Stimulated activated CD4-positive, alpha-beta T cell treated with anti-CD3 and anti-CD28 coated beads, Interleukin-4, amount 100 ng/mL, for 48 hours (primary cell): ENCODE measurements around the gene CD1D.
A peak's percentile ranks its signal among the peaks of the same experiment; 100 is the strongest.
"Not testable (repeated sequence)": the region's sequence is repeated elsewhere in the genome, so short reads cannot be mapped to it uniquely, and the experiment has no call there.

ENCODE experiments used
- DNase-seq, 2 donors: peaks; one replicate each; pipeline ENCODE4 v3.0.0-alpha.2; 2020; ENCODE audit warnings: low read depth in 2 of 2

Gene CD1D

DNA sequence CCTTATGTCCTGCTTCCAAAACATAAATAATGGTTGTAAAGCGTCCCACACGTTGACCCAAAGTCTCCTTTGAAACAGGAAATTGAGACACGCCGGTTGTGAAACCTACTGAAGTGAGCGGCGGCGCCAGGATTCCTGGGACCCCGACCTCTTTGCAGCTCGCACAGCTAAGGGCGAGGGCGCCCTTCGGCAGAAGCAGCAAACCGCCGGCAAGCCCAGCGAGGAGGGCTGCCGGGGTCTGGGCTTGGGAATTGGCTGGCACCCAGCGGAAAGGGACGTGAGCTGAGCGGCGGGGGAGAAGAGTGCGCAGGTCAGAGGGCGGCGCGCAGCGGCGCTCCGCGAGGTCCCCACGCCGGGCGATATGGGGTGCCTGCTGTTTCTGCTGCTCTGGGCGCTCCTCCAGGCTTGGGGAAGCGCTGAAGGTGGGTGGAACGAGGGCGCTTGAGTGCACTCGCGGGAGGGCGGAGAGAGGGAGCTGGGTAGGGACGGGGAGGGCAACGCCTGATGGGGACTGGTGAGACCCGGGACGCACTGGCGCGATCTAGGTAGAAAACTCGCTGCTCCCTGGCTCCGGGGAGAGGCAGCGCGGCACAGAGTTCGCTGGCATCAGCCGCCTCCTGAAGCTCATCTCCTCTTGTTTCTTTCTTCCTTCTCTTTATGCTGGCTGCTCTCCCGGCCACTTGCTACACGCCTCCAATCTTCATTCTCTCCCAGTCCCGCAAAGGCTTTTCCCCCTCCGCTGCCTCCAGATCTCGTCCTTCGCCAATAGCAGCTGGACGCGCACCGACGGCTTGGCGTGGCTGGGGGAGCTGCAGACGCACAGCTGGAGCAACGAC is at the start of gene CD1D:
TSS of gene CD1D (plus strand) at position 155 of the 836 bp plus-strand sequence. CDS start at position 362, 207 bp downstream.
- no peak for DNase-seq

DNA sequence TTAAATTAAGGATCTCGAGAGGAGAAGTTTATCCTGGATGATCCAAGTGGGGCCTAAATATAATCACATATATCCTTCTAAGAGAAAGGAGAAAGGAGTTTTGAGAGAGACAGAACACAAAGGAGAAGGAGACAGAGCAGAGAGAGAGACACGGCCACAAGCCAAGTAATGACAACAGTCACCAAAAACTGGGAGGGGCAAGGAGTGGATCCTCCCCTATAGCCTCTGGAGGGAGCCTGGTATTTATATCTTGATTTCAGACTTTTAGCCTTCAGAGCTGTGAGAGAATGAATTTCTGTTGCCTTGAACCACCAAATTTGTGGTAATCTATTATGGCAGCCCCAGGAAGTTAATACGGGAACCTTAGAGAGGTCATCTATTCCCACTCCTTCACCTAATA is 49.5 kb upstream of the CD1D start:
- no peak for DNase-seq

DNA sequence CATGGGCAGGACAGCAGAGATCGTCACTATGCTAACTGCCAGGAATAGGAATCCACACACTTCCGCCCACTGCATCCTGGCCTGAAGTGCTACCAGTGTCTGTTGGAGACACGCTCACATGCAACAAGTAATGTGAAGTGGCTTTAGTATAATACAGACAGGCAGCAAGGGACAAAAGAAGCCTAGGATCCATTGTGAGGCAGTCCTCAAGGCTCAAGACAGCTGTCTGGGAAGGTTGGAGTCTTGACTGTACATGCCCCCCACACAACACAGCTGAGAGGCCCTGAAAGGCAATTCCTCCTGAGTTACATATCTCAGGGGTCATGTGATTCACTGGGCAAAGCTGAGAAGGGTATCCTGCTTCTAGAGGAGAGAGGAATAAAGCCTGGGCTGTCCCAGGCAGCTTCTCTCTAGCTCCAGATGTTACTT is 39.9 kb upstream of the CD1D start:
- DNase-seq, result no peak

- no peak for DNase-seq
Observed at GRCh38 chr1:158145173-158145719, 35.4 kb upstream of the CD1D start.

DNA sequence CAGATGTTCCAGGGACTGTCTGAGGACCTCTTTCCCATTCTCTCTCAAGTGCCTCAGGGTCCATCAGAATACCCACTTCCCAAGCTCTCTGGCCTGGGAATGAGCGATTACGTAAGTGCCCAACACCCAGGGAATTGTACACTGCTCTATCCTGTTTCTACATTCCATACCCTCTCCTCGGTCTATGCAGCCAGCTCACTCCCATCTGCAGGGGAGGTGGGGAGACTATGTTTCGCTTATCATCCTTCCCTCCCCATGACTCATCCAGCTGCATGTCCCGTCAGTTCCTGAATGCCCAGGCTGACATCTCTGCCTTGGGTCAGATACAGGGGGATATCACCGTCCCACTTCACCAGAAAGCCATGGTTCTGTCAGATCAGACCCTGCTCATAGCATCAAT is 34.5 kb upstream of the CD1D start:
- no peak for DNase-seq

DNA sequence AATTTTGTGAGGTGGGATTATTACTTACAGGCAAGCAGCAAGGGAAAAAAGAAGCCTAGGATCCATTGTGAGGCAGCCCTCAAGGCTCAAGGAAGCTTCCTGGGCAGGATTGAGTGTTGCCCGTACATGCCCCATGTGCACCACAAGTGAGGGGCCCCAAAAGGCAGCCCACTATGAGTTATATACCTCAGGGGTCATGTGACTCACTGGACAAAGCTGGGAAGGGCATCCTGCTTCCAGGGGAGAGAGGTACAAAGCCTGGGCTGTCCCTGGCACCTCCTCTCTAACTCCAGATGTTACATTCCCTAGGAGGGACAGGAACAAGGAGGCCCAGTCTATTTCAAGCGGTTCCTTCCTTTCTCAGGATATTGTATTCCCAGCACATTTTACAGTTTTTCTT is 34.0 kb upstream of the CD1D start:
- no peak for DNase-seq

DNA sequence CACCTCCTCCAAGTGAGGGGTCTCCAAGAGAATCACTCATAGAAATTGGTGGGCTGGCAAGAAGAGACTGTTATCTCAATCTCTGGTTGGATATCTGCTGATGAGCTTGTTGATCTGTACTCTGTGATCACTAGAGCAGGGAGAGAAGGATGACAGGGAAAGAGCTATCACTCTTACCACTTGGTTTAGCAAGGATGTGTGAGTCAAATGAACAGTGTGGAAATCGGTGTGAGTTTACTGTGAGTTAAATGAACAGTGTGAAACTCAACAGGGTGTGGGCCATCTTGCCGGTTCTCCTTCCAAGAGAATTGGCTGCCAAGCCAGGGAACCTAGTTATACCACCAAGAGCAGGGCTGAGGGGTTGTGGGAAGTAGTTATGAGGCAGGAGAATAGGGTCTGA is 33.3 kb upstream of the CD1D start:
- no peak for DNase-seq

GRCh38 chr1:158147869-158148268 is 32.8 kb upstream of the CD1D start:
- no peak for DNase-seq

DNA sequence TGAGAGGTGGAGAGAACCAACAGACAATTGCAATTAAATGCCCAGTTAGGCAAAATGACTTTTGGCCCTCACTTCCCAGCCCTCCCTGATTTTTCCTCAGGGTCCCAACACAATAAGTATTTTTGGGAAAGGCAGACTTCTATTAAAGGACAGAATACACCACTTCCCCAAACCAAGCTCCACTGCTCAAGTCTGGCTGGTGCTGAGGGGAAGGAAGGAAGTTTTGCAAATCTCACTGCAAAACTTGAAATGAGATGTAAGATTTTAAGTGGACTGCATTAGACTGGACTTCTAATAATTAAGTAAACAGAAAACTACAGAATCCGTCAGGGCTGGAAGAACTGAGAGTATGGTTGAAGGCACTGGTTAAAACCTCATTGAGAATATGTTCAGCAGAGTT is 32.2 kb upstream of the CD1D start:
- DNase-seq, result no peak

GRCh38 chr1:158149175-158149574 is 31.5 kb upstream of the CD1D start:
- no peak for DNase-seq

DNA sequence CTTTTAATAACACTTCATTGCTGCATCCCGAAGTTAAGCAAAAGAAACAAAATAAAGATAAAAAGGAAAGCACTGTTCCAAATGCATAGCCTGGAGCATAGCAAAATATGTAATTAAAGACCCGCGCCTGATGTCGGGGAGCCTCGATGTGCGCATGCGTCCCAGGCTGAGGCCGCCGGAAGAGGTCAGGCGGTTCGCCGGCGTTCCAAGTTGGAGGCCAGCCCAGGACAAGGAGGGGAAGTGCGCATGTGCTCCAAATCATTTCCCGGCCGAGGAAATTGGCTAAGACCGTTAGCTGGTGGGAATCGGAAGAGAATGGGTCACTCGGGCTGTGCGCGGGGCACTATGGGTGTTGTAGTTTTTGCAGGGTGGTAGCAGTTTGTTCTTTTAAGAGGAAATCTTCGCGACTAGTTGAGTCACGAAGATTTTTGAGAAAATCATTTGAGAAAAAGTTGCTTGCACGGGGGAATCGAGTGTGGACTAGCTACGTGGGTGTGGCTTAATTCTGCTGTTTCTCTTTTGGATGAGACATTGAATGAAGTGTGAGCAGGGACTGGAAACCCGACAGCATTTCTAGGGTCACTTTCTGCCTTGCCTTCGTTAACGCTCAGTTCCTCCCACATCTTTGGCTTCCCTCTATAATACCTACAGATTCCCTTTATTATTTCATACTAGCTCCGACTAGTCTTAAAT is 31.0 kb upstream of the CD1D start:
- peak; percentile 55 to 69 for DNase-seq

DNA sequence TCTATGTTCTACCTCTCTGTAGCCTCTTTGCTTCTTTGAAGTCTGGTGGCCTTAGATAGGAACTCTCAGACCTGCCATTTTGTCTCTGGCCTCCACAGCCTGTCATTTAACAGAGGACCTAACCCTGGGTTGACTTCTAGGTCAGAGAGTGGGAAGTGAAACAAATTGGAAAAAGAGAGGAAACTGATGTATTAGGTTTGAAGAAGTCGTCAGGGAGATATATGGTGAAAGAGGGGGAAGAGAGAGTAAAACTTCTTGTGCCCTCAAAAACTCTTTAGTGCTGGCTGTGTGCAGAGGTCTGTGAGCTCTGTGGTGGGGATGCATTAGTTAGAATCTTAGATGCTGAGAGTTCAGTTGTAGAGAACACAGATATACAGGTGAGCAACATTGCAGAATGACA is 30.2 kb upstream of the CD1D start:
- no peak for DNase-seq

GRCh38 chr1:158153179-158153578 is 27.5 kb upstream of the CD1D start:
- no peak for DNase-seq

GRCh38 chr1:158153746-158154444 is 26.8 kb upstream of the CD1D start:
- no peak for DNase-seq

GRCh38 chr1:158154501-158154900 is 26.2 kb upstream of the CD1D start:
- no peak for DNase-seq

- no peak for DNase-seq
Observed at GRCh38 chr1:158155673-158156072, 25.0 kb upstream of the CD1D start.

DNA sequence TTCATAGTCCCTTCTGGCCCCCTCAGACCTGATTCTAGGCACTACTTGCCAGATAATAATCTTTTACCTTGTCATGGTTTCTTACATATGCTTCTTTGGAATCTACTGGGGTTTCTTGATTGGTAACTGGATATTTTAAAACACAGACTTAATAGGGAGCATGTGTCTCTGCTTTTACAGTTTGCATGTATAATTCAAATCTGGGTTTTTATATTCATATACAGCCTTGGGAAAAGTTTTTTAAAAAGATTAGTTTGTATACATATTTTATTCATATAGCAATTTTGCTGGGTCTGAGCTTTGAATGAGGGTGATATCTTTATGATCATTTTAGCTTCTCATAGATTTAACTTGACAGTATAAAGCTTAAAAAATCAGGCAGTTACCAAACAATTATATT is 21.1 kb upstream of the CD1D start:
- DNase-seq, result no peak

DNA sequence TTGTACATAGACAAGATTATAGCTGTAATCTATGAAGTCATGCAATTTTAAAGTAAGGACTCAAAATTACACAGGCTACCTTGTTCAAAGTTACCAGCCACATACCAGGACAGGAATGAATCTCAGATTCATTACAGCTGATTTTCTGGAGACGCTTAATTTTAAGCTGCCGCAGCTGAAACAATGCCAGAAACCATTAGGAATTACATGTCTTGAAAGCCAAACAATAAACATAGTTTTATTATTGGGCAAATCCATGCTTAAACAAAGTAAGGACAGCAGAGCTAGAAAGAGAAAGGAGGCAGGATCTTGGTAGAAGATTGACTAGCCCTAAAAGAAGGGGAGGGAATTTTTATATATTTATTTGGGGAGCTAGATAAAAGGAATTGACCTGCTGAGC is 19.2 kb upstream of the CD1D start:
- DNase-seq, result no peak

GRCh38 chr1:158163000-158163947 is 17.4 kb upstream of the CD1D start:
- no peak for DNase-seq

GRCh38 chr1:158169105-158169504 is 11.6 kb upstream of the CD1D start:
- DNase-seq, result no peak

GRCh38 chr1:158175915-158176314 is 4.8 kb upstream of the CD1D start:
- DNase-seq, result not testable (repeated sequence)
